ENCODE results near the gene EIF2B1.
"Not testable (repeated sequence)": the region's sequence is repeated elsewhere in the genome, so short reads cannot be mapped to it uniquely, and the experiment has no call there.

The EIF2B1 gene

GRCh38 chr12:123578829-123579228 lies 54.7 kb downstream of the EIF2B1 start:
- WGBS, result 100% methylated on average over 2 of the region's 4 CpGs
- H2BK15ac ChIP-seq (ENCODE audit: low read depth, poor library complexity, severe bottlenecking); H3K4me3 ChIP-seq (ENCODE audit: insufficient read depth in 1 of 2, low read depth in 1 of 2, low read length in 2 of 2); DNase-seq; H2BK12ac ChIP-seq (ENCODE audit: low read length in 2 of 2); H3K18ac ChIP-seq (ENCODE audit: low read depth in 1 of 2, low read length in 2 of 2); H3K4me2 ChIP-seq (ENCODE audit: low read length, poor library complexity, severe bottlenecking); H3K9me3 ChIP-seq (ENCODE audit: control insufficient read depth, low read length); H2AK5ac ChIP-seq (ENCODE audit: low read length, severe bottlenecking); H4K8ac ChIP-seq (ENCODE audit: low read length); H3K27ac ChIP-seq (ENCODE audit: low read length, poor library complexity, severe bottlenecking); H3K4me1 ChIP-seq (ENCODE audit: control insufficient read depth, insufficient read depth, low read depth, low read length); H2AFZ ChIP-seq (ENCODE audit: low read depth, low read length); H3K23ac ChIP-seq (ENCODE audit: low read length in 2 of 2); H2BK5ac ChIP-seq (ENCODE audit: low read depth, low read length, poor library complexity, severe bottlenecking); H3K9ac ChIP-seq (ENCODE audit: low read length); H3K4ac ChIP-seq (ENCODE audit: low read depth in 1 of 2, low read length in 2 of 2); H3K27me3 ChIP-seq (ENCODE audit: control insufficient read depth in 1 of 2, insufficient read depth in 1 of 2, low read length in 2 of 2); H3K14ac ChIP-seq (ENCODE audit: low read length in 2 of 2); H4K91ac ChIP-seq (ENCODE audit: low read length); H2BK120ac ChIP-seq (ENCODE audit: low read depth, low read length): not testable (repeated sequence)
- Histone ChIP-seq H3K79me1 (replicated peaks; ENCODE audit: low read length, poor library complexity, severe bottlenecking) (peaks cover 10% of the 10 kb centered on the region), H3K36me3 (ENCODE audit: control insufficient read depth in 1 of 2, insufficient read depth in 2 of 2, low read depth in 1 of 2, low read length in 2 of 2) (peaks cover 8 to 13% of the 10 kb centered on the region in 2 experiments)

GRCh38 chr12:123578243-123578642 lies 55.2 kb downstream of the EIF2B1 start:
- no peak overlapping the region for H3K23ac ChIP-seq (ENCODE audit: low read length in 2 of 2)
- no peak overlapping the region for H2BK15ac ChIP-seq (ENCODE audit: low read depth, poor library complexity, severe bottlenecking)
- WGBS, result 100% methylated on average over 3 of the region's 3 CpGs
- no peak overlapping the region for H2BK5ac ChIP-seq (ENCODE audit: low read depth, low read length, poor library complexity, severe bottlenecking)
- H2AK5ac ChIP-seq (ENCODE audit: low read length, severe bottlenecking), result no peak overlapping the region
- no peak for DNase-seq
- no peak overlapping the region for H3K4me2 ChIP-seq (ENCODE audit: low read length, poor library complexity, severe bottlenecking)
- H2BK12ac ChIP-seq (ENCODE audit: low read length in 2 of 2), result no peak overlapping the region
- no peak overlapping the region for H2AFZ ChIP-seq (ENCODE audit: low read depth, low read length)
- no peak overlapping the region for H3K14ac ChIP-seq (ENCODE audit: low read length in 2 of 2)
- H3K79me1 ChIP-seq (replicated peaks; ENCODE audit: low read length, poor library complexity, severe bottlenecking), result peaks cover 10% of the 10 kb centered on the region
- peaks cover 8 to 13% of the 10 kb centered on the region in 2 experiments for H3K36me3 ChIP-seq (ENCODE audit: control insufficient read depth in 1 of 2, insufficient read depth in 2 of 2, low read depth in 1 of 2, low read length in 2 of 2)
- no peak overlapping the region for H2BK120ac ChIP-seq (ENCODE audit: low read depth, low read length)
- peaks cover 5% of the 10 kb centered on the region for H3K9me3 ChIP-seq (ENCODE audit: control insufficient read depth, low read length)
- no peak overlapping the region for H3K27ac ChIP-seq (ENCODE audit: low read length, poor library complexity, severe bottlenecking)
- no peak overlapping the region for H4K91ac ChIP-seq (ENCODE audit: low read length)
- H3K4ac ChIP-seq (ENCODE audit: low read depth in 1 of 2, low read length in 2 of 2), result no peak overlapping the region
- H4K8ac ChIP-seq (ENCODE audit: low read length), result no peak overlapping the region
- H3K4me1 ChIP-seq (ENCODE audit: control insufficient read depth, insufficient read depth, low read depth, low read length), result peaks cover 3% of the 10 kb centered on the region
- no peak overlapping the region for H3K9ac ChIP-seq (ENCODE audit: low read length)
- H3K18ac ChIP-seq (ENCODE audit: low read depth in 1 of 2, low read length in 2 of 2), result no peak overlapping the region
- H3K4me3 ChIP-seq (ENCODE audit: insufficient read depth in 1 of 2, low read depth in 1 of 2, low read length in 2 of 2), result no peak overlapping the region
- no peaks in the 10 kb centered on the region for H3K27me3 ChIP-seq (ENCODE audit: control insufficient read depth in 1 of 2, insufficient read depth in 1 of 2, low read length in 2 of 2)

DNA sequence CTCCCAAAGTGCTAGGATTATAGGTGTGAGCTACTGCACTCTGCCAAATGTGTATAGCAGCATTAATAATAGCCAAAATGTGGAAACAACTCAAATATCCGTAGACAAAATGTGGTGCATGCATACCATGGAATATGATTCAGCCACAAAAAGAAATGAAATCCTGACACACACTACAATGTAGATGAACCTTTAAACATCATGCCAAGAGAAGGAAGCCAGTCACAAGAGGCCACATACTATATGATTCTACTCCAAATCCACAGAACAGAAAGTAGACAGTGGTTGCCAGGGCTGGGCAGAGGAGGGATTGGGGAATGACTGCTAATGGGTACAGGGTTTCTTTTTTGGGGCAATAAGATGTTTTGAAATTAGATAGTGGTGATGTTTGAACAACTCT lies 56.9 kb downstream of the EIF2B1 start:
- 95% methylated on average over 1 of the region's 1 CpG for WGBS
- no peak overlapping the region for H3K18ac ChIP-seq (ENCODE audit: low read depth in 1 of 2, low read length in 2 of 2)
- no peak overlapping the region for H4K91ac ChIP-seq (ENCODE audit: low read length)
- no peak overlapping the region for H3K4ac ChIP-seq (ENCODE audit: low read depth in 1 of 2, low read length in 2 of 2)
- H3K27ac ChIP-seq (ENCODE audit: low read length, poor library complexity, severe bottlenecking), result no peak overlapping the region
- H3K4me1 ChIP-seq (ENCODE audit: control insufficient read depth, insufficient read depth, low read depth, low read length), result peaks cover 2% of the 10 kb centered on the region
- H3K27me3 ChIP-seq (ENCODE audit: control insufficient read depth in 1 of 2, insufficient read depth in 1 of 2, low read length in 2 of 2), result no peaks in the 10 kb centered on the region
- H2AFZ ChIP-seq (ENCODE audit: low read depth, low read length), result no peak overlapping the region
- peaks cover 11% of the 10 kb centered on the region for H3K9me3 ChIP-seq (ENCODE audit: control insufficient read depth, low read length)
- DNase-seq, result no peak
- no peak overlapping the region for H3K4me3 ChIP-seq (ENCODE audit: insufficient read depth in 1 of 2, low read depth in 1 of 2, low read length in 2 of 2)
- H3K14ac ChIP-seq (ENCODE audit: low read length in 2 of 2), result no peak overlapping the region
- no peak overlapping the region for H3K23ac ChIP-seq (ENCODE audit: low read length in 2 of 2)
- no peak overlapping the region for H3K4me2 ChIP-seq (ENCODE audit: low read length, poor library complexity, severe bottlenecking)
- H2BK12ac ChIP-seq (ENCODE audit: low read length in 2 of 2), result no peak overlapping the region
- H2BK120ac ChIP-seq (ENCODE audit: low read depth, low read length), result no peak overlapping the region
- H3K36me3 ChIP-seq (ENCODE audit: control insufficient read depth in 1 of 2, insufficient read depth in 2 of 2, low read depth in 1 of 2, low read length in 2 of 2), result peaks cover 8 to 13% of the 10 kb centered on the region in 2 experiments
- no peak overlapping the region for H4K8ac ChIP-seq (ENCODE audit: low read length)
- H2BK5ac ChIP-seq (ENCODE audit: low read depth, low read length, poor library complexity, severe bottlenecking), result no peak overlapping the region
- H2BK15ac ChIP-seq (ENCODE audit: low read depth, poor library complexity, severe bottlenecking), result no peak overlapping the region
- no peak overlapping the region for H3K9ac ChIP-seq (ENCODE audit: low read length)
- H2AK5ac ChIP-seq (ENCODE audit: low read length, severe bottlenecking), result no peak overlapping the region
- peaks cover 8% of the 10 kb centered on the region for H3K79me1 ChIP-seq (replicated peaks; ENCODE audit: low read length, poor library complexity, severe bottlenecking)

- Histone ChIP-seq H3K14ac (ENCODE audit: low read length in 2 of 2) (no peak overlapping the region), H2AK5ac (ENCODE audit: low read length, severe bottlenecking) (no peak overlapping the region), H2BK120ac (ENCODE audit: low read depth, low read length) (no peak overlapping the region), H3K9me3 (ENCODE audit: control insufficient read depth, low read length) (peaks cover 11% of the 10 kb centered on the region), H3K36me3 (ENCODE audit: control insufficient read depth in 1 of 2, insufficient read depth in 2 of 2, low read depth in 1 of 2, low read length in 2 of 2) (peaks cover 8 to 13% of the 10 kb centered on the region in 2 experiments), H3K4me2 (ENCODE audit: low read length, poor library complexity, severe bottlenecking) (no peak overlapping the region), H4K91ac (ENCODE audit: low read length) (no peak overlapping the region), H2AFZ (ENCODE audit: low read depth, low read length) (no peak overlapping the region), H2BK12ac (ENCODE audit: low read length in 2 of 2) (no peak overlapping the region), H4K8ac (ENCODE audit: low read length) (no peak overlapping the region), H3K27ac (ENCODE audit: low read length, poor library complexity, severe bottlenecking) (no peak overlapping the region), H3K9ac (ENCODE audit: low read length) (no peak overlapping the region), H3K18ac (ENCODE audit: low read depth in 1 of 2, low read length in 2 of 2) (no peak overlapping the region), H3K4me3 (ENCODE audit: insufficient read depth in 1 of 2, low read depth in 1 of 2, low read length in 2 of 2) (no peak overlapping the region), H2BK5ac (ENCODE audit: low read depth, low read length, poor library complexity, severe bottlenecking) (no peak overlapping the region), H3K23ac (ENCODE audit: low read length in 2 of 2) (no peak overlapping the region), H3K4ac (ENCODE audit: low read depth in 1 of 2, low read length in 2 of 2) (no peak overlapping the region), H3K79me1 (replicated peaks; ENCODE audit: low read length, poor library complexity, severe bottlenecking) (peaks cover 5% of the 10 kb centered on the region), H3K27me3 (ENCODE audit: control insufficient read depth in 1 of 2, insufficient read depth in 1 of 2, low read length in 2 of 2) (no peaks in the 10 kb centered on the region), H3K4me1 (ENCODE audit: control insufficient read depth, insufficient read depth, low read depth, low read length) (no peaks in the 10 kb centered on the region), H2BK15ac (ENCODE audit: low read depth, poor library complexity, severe bottlenecking) (no peak overlapping the region)
- WGBS, result 79% methylated on average over 4 of the region's 4 CpGs
- no peak for DNase-seq
Measured at GRCh38 chr12:123573870-123574269, 59.6 kb downstream of the EIF2B1 start.

Data from mesenchymal stem cell (in vitro differentiated cells and primary cell).